ENCODE data around the gene CAMK2G. TPM values are rescaled to one million over a fixed set of nuclear protein-coding genes. Genes with fewer than 3 reads are reported as not detected.
"Not testable (repeated sequence)": the region's sequence is repeated elsewhere in the genome, so short reads cannot be mapped to it uniquely, and the experiment has no call there.

The CAMK2G gene
- total RNA-seq, 1 donor from 2014 or later: 25.9 TPM

- no peak for DNase-seq
- Mint-ChIP-seq H3K4me3 (ENCODE audit: unreplicated experiment) (no peak overlapping the region), H3K27me3 (ENCODE audit: unreplicated experiment) (peaks cover 7% of the 10 kb centered on the region), H3K36me3 (ENCODE audit: unreplicated experiment) (no peaks in the 10 kb centered on the region), H3K4me1 (ENCODE audit: low read depth, unreplicated experiment) (peaks cover 11% of the 10 kb centered on the region), H3K9me3 (ENCODE audit: unreplicated experiment) (peaks cover 3% of the 10 kb centered on the region), H3K27ac (ENCODE audit: unreplicated experiment) (no peak overlapping the region)
- TF ChIP-seq, protein P1, sequence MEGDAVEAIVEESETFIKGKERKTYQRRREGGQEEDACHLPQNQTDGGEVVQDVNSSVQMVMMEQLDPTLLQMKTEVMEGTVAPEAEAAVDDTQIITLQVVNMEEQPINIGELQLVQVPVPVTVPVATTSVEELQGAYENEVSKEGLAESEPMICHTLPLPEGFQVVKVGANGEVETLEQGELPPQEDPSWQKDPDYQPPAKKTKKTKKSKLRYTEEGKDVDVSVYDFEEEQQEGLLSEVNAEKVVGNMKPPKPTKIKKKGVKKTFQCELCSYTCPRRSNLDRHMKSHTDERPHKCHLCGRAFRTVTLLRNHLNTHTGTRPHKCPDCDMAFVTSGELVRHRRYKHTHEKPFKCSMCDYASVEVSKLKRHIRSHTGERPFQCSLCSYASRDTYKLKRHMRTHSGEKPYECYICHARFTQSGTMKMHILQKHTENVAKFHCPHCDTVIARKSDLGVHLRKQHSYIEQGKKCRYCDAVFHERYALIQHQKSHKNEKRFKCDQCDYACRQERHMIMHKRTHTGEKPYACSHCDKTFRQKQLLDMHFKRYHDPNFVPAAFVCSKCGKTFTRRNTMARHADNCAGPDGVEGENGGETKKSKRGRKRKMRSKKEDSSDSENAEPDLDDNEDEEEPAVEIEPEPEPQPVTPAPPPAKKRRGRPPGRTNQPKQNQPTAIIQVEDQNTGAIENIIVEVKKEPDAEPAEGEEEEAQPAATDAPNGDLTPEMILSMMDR (IDR thresholded peaks at IDR 0.05; ENCODE audit: partially characterized antibody, unreplicated experiment): no peak
Measured at GRCh38 chr10:73788864-73789658, 85.3 kb downstream of the CAMK2G start.

- peak overlapping the region; percentile 52 for H3K4me3 Mint-ChIP-seq (ENCODE audit: unreplicated experiment)
- H3K9me3 Mint-ChIP-seq (ENCODE audit: unreplicated experiment); H3K27ac Mint-ChIP-seq (ENCODE audit: unreplicated experiment); DNase-seq; H3K36me3 Mint-ChIP-seq (ENCODE audit: unreplicated experiment); H3K27me3 Mint-ChIP-seq (ENCODE audit: unreplicated experiment): not testable (repeated sequence)
- H3K4me1 Mint-ChIP-seq (ENCODE audit: low read depth, unreplicated experiment): peaks cover 19% of the 10 kb centered on the region
Measured at GRCh38 chr10:73787031-73787800, 87.1 kb downstream of the CAMK2G start.

DNA sequence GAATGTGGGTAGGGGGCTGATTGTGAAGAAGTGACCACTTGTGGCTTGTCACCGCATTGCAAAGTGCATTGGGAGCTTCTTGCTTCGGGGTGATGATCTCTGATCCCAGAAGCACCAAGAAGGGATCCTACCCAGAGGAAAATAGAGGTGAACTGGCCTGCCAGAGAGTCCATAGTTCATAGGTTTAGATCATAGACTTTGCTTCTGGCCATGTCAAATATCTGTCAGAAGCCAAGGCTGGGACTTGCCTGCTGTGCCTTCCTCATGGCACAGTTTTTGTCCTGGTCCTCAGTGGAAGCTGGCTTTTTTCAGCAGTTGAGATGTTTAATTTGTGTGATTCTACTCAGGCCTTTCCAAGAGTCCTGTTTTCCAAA, 87.9 kb downstream of the CAMK2G start:
- TF ChIP-seq, protein P1 (IDR thresholded peaks at IDR 0.05; ENCODE audit: partially characterized antibody, unreplicated experiment): no peak

DNA sequence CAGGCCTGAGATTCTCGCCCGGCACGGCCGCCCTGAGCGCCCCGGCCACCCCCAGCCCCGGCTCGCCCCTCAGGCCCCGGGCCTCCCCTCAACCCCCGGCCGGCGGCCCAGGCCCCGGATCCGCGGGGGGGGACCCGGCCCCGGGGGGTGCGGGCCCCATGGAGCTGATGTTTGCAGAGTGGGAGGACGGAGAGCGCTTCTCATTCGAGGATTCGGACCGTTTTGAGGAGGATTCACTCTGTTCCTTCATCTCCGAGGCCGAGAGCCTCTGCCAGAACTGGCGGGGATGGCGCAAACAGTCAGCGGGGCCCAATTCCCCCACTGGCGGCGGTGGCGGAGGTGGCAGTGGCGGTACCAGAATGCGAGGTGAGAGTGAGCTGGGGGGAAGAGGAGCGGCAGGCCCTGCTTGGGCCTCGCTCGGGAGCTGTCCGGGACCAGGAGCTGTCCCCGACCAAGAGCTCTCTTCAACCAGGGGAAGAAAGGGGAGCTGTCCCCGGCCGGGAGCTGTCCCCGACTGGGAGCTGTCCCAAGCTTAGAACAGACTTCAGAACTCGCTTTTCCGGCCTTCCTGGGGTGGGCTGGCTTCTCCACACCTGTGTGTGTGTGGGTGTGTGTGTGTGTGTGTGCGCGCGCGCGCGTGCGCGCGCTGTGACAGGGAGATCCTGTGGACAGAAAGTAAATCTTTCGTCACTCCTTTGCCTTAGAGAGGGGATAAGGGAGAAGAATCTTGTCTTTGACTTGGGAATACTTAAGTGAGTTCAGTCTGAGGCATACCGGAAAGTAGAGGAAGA, 88.4 kb downstream of the CAMK2G start:
- no peaks in the 10 kb centered on the region for H3K36me3 Mint-ChIP-seq (ENCODE audit: unreplicated experiment)
- peaks cover 19% of the 10 kb centered on the region for H3K4me1 Mint-ChIP-seq (ENCODE audit: low read depth, unreplicated experiment)
- peaks cover 5% of the 10 kb centered on the region for H3K9me3 Mint-ChIP-seq (ENCODE audit: unreplicated experiment)
- peak overlapping the region; percentile 96 for H3K4me3 Mint-ChIP-seq (ENCODE audit: unreplicated experiment)
- DNase-seq: peak; percentile 30
- TF ChIP-seq, protein P1 (IDR thresholded peaks at IDR 0.05; ENCODE audit: partially characterized antibody, unreplicated experiment): no peak
- H3K27me3 Mint-ChIP-seq (ENCODE audit: unreplicated experiment): peaks cover 5% of the 10 kb centered on the region
- H3K27ac Mint-ChIP-seq (ENCODE audit: unreplicated experiment): peak overlapping the region; percentile 57

More for the DNA sequence above, 87.9 kb downstream of the CAMK2G start:
- Mint-ChIP-seq H3K4me1 (ENCODE audit: low read depth, unreplicated experiment) (peaks cover 19% of the 10 kb centered on the region), H3K9me3 (ENCODE audit: unreplicated experiment) (peaks cover 5% of the 10 kb centered on the region), H3K27me3 (ENCODE audit: unreplicated experiment) (peaks cover 5% of the 10 kb centered on the region), H3K27ac (ENCODE audit: unreplicated experiment) (peak overlapping the region; percentile 57), H3K4me3 (ENCODE audit: unreplicated experiment) (peak overlapping the region; percentile 92), H3K36me3 (ENCODE audit: unreplicated experiment) (no peaks in the 10 kb centered on the region)
- DNase-seq: no peak

DNA sequence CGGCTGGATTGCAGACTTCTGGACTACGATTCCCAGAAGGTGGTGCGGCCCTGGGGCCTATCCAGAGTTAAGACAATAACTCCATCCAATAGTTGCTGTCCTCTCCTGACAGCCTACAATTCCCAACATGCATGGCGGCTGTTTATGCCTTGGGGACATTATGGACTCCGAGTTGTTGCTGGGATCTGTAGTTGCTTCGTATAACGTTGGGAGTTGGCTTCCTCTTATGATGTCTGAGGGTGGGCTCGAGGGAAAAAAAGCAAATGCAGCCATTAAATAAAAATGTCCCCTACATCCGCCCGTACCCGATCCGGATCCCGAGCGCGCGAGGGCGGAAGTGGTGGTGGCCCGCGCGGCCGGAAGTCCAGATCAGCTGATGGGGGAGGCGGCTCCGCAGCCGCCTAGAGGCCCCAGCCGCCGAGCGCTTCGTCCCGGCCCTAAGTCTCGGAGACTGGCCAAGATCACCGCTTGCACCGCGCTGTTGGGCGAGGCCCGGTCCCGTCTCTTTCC, 89.1 kb downstream of the CAMK2G start, which contains the start of gene ZSWIM8:
Gene ZSWIM8, plus strand, starts transcription at position 396 of the 510 bp plus-strand sequence. CDS start 273 bp downstream, outside the sequence.
- DNase-seq: peak; percentile 85
- Mint-ChIP-seq H3K27ac (ENCODE audit: unreplicated experiment) (peak within 1 kb of the TSS; percentile 92), H3K36me3 (ENCODE audit: unreplicated experiment) (no peaks in the 10 kb centered on the region), H3K4me3 (ENCODE audit: unreplicated experiment) (peak within 1 kb of the TSS; percentile 96), H3K27me3 (ENCODE audit: unreplicated experiment) (peaks cover 8% of the 10 kb centered on the region), H3K9me3 (ENCODE audit: unreplicated experiment) (peaks cover 7% of the 10 kb centered on the region), H3K4me1 (ENCODE audit: low read depth, unreplicated experiment) (peaks cover 24% of the 10 kb centered on the region)
- TF ChIP-seq, protein P1 (IDR thresholded peaks at IDR 0.05; ENCODE audit: partially characterized antibody, unreplicated experiment): no peak
